Kidney epithelial cell (primary cell): ENCODE results near the gene SIAH1. TPM values are rescaled to one million over a fixed set of nuclear protein-coding genes. Genes with fewer than 3 reads are reported as not detected.
"Not testable (repeated sequence)": the region's sequence is repeated elsewhere in the genome, so short reads cannot be mapped to it uniquely, and the experiment has no call there.

Source experiments
- DNase-seq: peaks from one replicate; pipeline ENCODE4 v3.0.0-alpha.2; 2010; ENCODE audit warnings: low read depth
- H3K27me3 ChIP-seq: 2 replicates; pipeline ENCODE4 v1.6.0; 2011; ENCODE audit warnings: low read length; ENCODE audit not compliant: control insufficient read depth, insufficient read depth
- H3K36me3 ChIP-seq: 2 replicates; pipeline ENCODE4 v1.5.1; 2011; ENCODE audit warnings: low read length; ENCODE audit not compliant: control insufficient read depth, insufficient read depth
- H3K4me3 ChIP-seq: 2 replicates; pipeline ENCODE4 v1.5.1; 2011; ENCODE audit warnings: low read depth, mild to moderate bottlenecking, control low read depth, low read length
- CTCF ChIP-seq: IDR thresholded peaks from 2 replicates; pipeline ENCODE4 v1.5.1; 2011; ENCODE audit warnings: mild to moderate bottlenecking, moderate library complexity, low read length, control low read depth, inconsistent platforms; ENCODE audit not compliant: insufficient read depth, poor library complexity, severe bottlenecking
- total RNA-seq: library from RNA; depleted of rRNA; stranded (reverse); fragments of >200 nt; gene quantifications from 2 replicates; pipeline ENCODE4 v1.2.3, GENCODE V29; 2015

The SIAH1 gene
- total RNA-seq, 1 donor from 2014 or later: 30.3 TPM

GRCh38 chr16:48430890-48431289 lies 45.7 kb upstream of the SIAH1 start:
- Histone ChIP-seq H3K4me3 (no peak overlapping the region), H3K27me3 (no peaks in the 10 kb centered on the region), H3K36me3 (no peaks in the 10 kb centered on the region)
- DNase-seq: no peak
- TF ChIP-seq CTCF: no peak

GRCh38 chr16:48426244-48427141 lies 41.3 kb upstream of the SIAH1 start:
- no peaks in the 10 kb centered on the region for H3K36me3 ChIP-seq
- DNase-seq: no peak
- H3K27me3 ChIP-seq: no peaks in the 10 kb centered on the region
- H3K4me3 ChIP-seq: no peak overlapping the region
- TF ChIP-seq CTCF: no peak

GRCh38 chr16:48422537-48422936 lies 37.3 kb upstream of the SIAH1 start:
- H3K36me3 ChIP-seq: no peaks in the 10 kb centered on the region
- H3K4me3 ChIP-seq: no peak overlapping the region
- H3K27me3 ChIP-seq: no peaks in the 10 kb centered on the region
- no peak for TF ChIP-seq CTCF
- DNase-seq: no peak

GRCh38 chr16:48421741-48422140 lies 36.5 kb upstream of the SIAH1 start:
- H3K27me3 ChIP-seq: no peaks in the 10 kb centered on the region

GRCh38 chr16:48420437-48420836 lies 35.2 kb upstream of the SIAH1 start:
- no peak for TF ChIP-seq CTCF
- Histone ChIP-seq H3K36me3 (no peaks in the 10 kb centered on the region), H3K4me3 (no peak overlapping the region), H3K27me3 (no peaks in the 10 kb centered on the region)
- DNase-seq: no peak

More at GRCh38 chr16:48421741-48422140, 36.5 kb upstream of the SIAH1 start:
- no peak for DNase-seq
- Histone ChIP-seq H3K36me3 (no peaks in the 10 kb centered on the region), H3K4me3 (no peak overlapping the region)
- no peak for TF ChIP-seq CTCF

- not testable (repeated sequence) for H3K27me3 ChIP-seq, DNase-seq, H3K4me3 ChIP-seq
Observed at GRCh38 chr16:48416617-48417016, 31.4 kb upstream of the SIAH1 start.

More at GRCh38 chr16:48416617-48417016, 31.4 kb upstream of the SIAH1 start:
- not testable (repeated sequence) for H3K36me3 ChIP-seq
